ENCODE measurements around the gene CD300LF.

Gene CD300LF

GRCh38 chr17:74704544-74704943, 8.2 kb downstream of the CD300LF start:
- Mint-ChIP-seq H3K4me3 (no peak overlapping the region), H3K9me3 (no peaks in the 10 kb centered on the region), H3K27ac (no peak overlapping the region), H3K27me3 (peaks cover 69% of the 10 kb centered on the region), H3K36me3 (no peaks in the 10 kb centered on the region), H3K4me1 (no peaks in the 10 kb centered on the region)
- CTCF ChIA-PET = no interaction called here
- DNase-seq = no peak

DNA sequence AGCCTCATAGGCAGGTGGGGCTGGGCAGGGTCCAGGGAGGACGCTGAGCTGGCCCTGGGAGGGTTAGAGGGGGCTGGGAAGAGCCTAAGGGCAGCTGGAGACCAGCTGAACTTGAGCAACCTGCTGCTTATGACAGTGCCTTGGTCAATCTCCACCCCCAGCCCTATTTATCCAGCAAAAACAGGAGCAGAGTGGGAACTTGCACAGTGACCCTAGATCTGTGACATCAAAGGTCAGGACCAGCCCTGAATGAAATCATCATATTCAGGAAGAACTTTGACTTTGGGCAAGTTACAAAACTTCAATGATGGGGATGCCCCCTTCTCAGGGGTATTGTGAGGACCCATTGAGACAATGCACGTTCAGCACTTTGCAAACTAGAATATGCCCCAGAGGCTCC, 9.4 kb downstream of the CD300LF start:
- H3K9me3 Mint-ChIP-seq = no peaks in the 10 kb centered on the region
- no peak overlapping the region for H3K4me3 Mint-ChIP-seq
- H3K27me3 Mint-ChIP-seq = peaks cover 60% of the 10 kb centered on the region
- H3K4me1 Mint-ChIP-seq = no peaks in the 10 kb centered on the region
- CTCF ChIA-PET = no interaction called here
- no peak for DNase-seq
- no peak overlapping the region for H3K27ac Mint-ChIP-seq
- no peaks in the 10 kb centered on the region for H3K36me3 Mint-ChIP-seq

- CTCF ChIA-PET = interaction anchor here (1.1 to 1.2 kb wide), 2 partner anchors 13 to 45 kb away, joined by 3 to 5 read pairs; no protein-coding TSS in a partner anchor
- H3K9me3 Mint-ChIP-seq = no peaks in the 10 kb centered on the region
- no peak overlapping the region for H3K4me3 Mint-ChIP-seq
- peak overlapping the region; percentile 43 for H3K27ac Mint-ChIP-seq
- H3K4me1 Mint-ChIP-seq = no peaks in the 10 kb centered on the region
- no peaks in the 10 kb centered on the region for H3K36me3 Mint-ChIP-seq
- H3K27me3 Mint-ChIP-seq = peaks cover 64% of the 10 kb centered on the region
- DNase-seq = no peak
These were observed 10.4 kb downstream of the CD300LF start for GRCh38 chr17:74702116-74702871.

- no peak for DNase-seq
- H3K36me3 Mint-ChIP-seq = no peaks in the 10 kb centered on the region
- H3K4me3 Mint-ChIP-seq = no peak overlapping the region
- H3K27ac Mint-ChIP-seq = no peak overlapping the region
- peaks cover 70% of the 10 kb centered on the region for H3K27me3 Mint-ChIP-seq
- CTCF ChIA-PET = no interaction called here
- H3K9me3 Mint-ChIP-seq = peaks cover 3% of the 10 kb centered on the region
- no peaks in the 10 kb centered on the region for H3K4me1 Mint-ChIP-seq
These were observed 13.5 kb downstream of the CD300LF start for GRCh38 chr17:74699236-74699635.

GRCh38 chr17:74698069-74698468, 14.7 kb downstream of the CD300LF start:
- H3K36me3 Mint-ChIP-seq = no peaks in the 10 kb centered on the region
- H3K4me3 Mint-ChIP-seq = no peak overlapping the region
- peaks cover 68% of the 10 kb centered on the region for H3K27me3 Mint-ChIP-seq
- H3K4me1 Mint-ChIP-seq = no peaks in the 10 kb centered on the region
- peaks cover 6% of the 10 kb centered on the region for H3K9me3 Mint-ChIP-seq
- CTCF ChIA-PET = interaction anchor here (1.0 kb wide), 1 partner anchor 41 kb away, joined by 3 read pairs; no protein-coding TSS in a partner anchor
- H3K27ac Mint-ChIP-seq = no peak overlapping the region
- DNase-seq = no peak

DNA sequence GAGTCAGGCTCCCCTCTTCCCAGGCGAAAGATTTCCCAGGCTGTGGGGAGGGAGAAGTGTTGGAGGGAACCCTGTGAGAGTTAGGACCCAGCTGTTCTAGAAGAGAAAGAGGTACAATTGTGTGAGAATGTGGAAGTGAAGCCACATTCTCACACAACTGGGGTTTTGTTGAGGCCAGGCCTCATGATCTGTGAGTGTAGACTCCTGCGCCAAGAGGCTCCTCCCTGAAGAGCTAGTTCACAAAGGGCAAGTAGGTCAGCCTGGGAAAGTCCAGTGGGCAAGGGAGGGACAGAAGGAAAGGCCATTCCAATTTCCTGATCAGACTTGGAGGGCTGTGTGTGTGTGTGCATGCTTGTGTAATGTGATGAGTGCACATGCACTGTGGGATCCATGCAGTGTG, 15.2 kb downstream of the CD300LF start:
- Mint-ChIP-seq H3K9me3 (peaks cover 6% of the 10 kb centered on the region), H3K27me3 (peaks cover 67% of the 10 kb centered on the region), H3K4me3 (no peak overlapping the region), H3K27ac (no peak overlapping the region), H3K36me3 (no peaks in the 10 kb centered on the region), H3K4me1 (no peaks in the 10 kb centered on the region)
- no peak for DNase-seq
- CTCF ChIA-PET = interaction anchor here (1.0 kb wide), 1 partner anchor 40 kb away, joined by 3 read pairs; no protein-coding TSS in a partner anchor

DNA sequence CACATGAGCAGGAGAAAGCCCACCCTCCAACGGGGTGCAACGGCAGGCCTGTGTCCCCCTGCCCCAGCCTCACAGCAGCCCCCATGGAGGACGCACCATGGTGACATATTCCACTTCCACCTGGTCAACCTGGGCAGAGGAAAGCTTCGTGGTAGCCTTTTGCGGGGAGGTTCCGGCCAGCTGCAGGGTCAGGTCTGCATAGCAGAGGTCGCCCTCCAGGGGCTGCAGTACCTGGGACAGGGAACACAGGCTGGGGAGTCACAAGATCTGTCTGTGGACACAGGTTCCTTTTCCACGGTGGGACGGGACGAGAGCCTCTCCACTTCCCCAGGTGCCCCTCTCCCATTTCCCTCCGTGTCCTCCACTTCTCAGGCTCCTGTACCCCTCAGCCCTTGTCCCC, 17.1 kb downstream of the CD300LF start:
- H3K27me3 Mint-ChIP-seq = peaks cover 69% of the 10 kb centered on the region
- CTCF ChIA-PET = interaction anchor here (0.6 kb wide), 1 partner anchor 1379 kb away, joined by 3 read pairs; no protein-coding TSS in a partner anchor
- no peak overlapping the region for H3K27ac Mint-ChIP-seq
- no peaks in the 10 kb centered on the region for H3K36me3 Mint-ChIP-seq
- H3K9me3 Mint-ChIP-seq = peaks cover 6% of the 10 kb centered on the region
- H3K4me3 Mint-ChIP-seq = no peak overlapping the region
- H3K4me1 Mint-ChIP-seq = no peaks in the 10 kb centered on the region
- DNase-seq = no peak

- Mint-ChIP-seq H3K36me3 (no peaks in the 10 kb centered on the region), H3K4me1 (peaks cover 12% of the 10 kb centered on the region), H3K4me3 (no peak overlapping the region), H3K27me3 (peaks cover 70% of the 10 kb centered on the region), H3K9me3 (peaks cover 6% of the 10 kb centered on the region), H3K27ac (no peak overlapping the region)
- CTCF ChIA-PET = no interaction called here
- DNase-seq = no peak
These were observed 18.6 kb downstream of the CD300LF start for GRCh38 chr17:74694081-74694480.

DNA sequence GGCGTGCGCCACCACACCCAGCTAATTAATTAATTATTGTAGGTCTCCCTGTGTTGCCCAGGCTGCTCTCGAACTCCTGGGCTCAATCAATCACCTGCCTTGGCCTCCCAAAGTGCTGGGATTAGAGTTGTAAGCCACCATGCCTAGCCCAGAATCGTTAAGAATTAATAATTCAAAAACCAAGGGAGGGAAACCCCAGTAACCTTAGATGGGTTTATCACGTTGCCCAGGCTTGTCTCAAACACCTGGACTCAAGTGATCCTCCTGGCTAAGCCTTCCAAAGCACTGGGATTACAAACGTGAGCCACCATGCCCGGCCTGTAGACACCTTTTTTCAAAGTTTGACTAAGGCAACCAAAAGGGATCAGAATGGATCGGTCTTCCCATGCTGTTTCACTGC, 21.6 kb downstream of the CD300LF start:
- no peak for DNase-seq
- Mint-ChIP-seq H3K36me3 (no peaks in the 10 kb centered on the region), H3K27me3 (peaks cover 58% of the 10 kb centered on the region), H3K4me1 (peaks cover 26% of the 10 kb centered on the region), H3K27ac (no peak overlapping the region), H3K9me3 (peaks cover 6% of the 10 kb centered on the region), H3K4me3 (no peak overlapping the region)
- CTCF ChIA-PET = interaction anchor here (2.0 kb wide), 1 partner anchor 46 kb away, joined by 16 read pairs; the partner anchor contains the start of gene RAB37

GRCh38 chr17:74690409-74690825, 22.3 kb downstream of the CD300LF start:
- H3K4me3 Mint-ChIP-seq = no peak overlapping the region
- DNase-seq = no peak
- H3K27me3 Mint-ChIP-seq = peaks cover 58% of the 10 kb centered on the region
- H3K9me3 Mint-ChIP-seq = peaks cover 6% of the 10 kb centered on the region
- CTCF ChIA-PET = interaction anchor here (1.3 to 2.1 kb wide), 3 partner anchors 33 to 88 kb away, joined by 4 to 16 read pairs (median 10); partner anchors contain the start of gene RAB37
- no peaks in the 10 kb centered on the region for H3K36me3 Mint-ChIP-seq
- H3K4me1 Mint-ChIP-seq = peaks cover 26% of the 10 kb centered on the region
- H3K27ac Mint-ChIP-seq = no peak overlapping the region

- CTCF ChIA-PET = no interaction called here
- Mint-ChIP-seq H3K9me3 (no peaks in the 10 kb centered on the region), H3K27ac (no peak overlapping the region), H3K27me3 (peaks cover 55% of the 10 kb centered on the region), H3K36me3 (no peaks in the 10 kb centered on the region), H3K4me1 (peaks cover 26% of the 10 kb centered on the region), H3K4me3 (no peak overlapping the region)
- DNase-seq = no peak
These were observed 24.8 kb downstream of the CD300LF start for GRCh38 chr17:74687886-74688285.

DNA sequence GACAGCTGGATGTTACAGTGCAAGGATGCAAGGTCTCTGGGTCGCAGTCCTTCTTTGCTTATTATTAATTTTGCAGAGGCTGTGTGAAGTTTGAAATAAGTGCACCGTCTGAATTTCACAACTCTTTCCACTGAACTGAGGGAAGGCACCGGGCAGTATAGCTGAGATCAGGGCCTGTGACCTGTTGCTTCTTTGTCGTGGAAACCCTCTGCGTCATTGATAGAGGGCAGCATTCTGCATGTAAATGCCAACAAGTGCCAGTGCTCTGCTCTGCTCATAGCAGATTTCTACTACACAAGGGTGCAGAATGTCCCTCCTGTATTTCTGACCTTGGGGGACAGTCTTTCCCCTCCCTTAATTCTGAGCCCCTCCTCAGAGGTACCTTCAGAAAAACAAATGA, 26.0 kb downstream of the CD300LF start:
- Mint-ChIP-seq H3K4me3 (no peak overlapping the region), H3K36me3 (no peaks in the 10 kb centered on the region), H3K4me1 (peaks cover 26% of the 10 kb centered on the region), H3K27me3 (peaks cover 58% of the 10 kb centered on the region), H3K27ac (no peak overlapping the region), H3K9me3 (no peaks in the 10 kb centered on the region)
- CTCF ChIA-PET = interaction anchor here (0.5 to 1.8 kb wide), 3 partner anchors 29 to 288 kb away, joined by 3 to 6 read pairs (median 5); no protein-coding TSS in a partner anchor
- no peak for DNase-seq

DNA sequence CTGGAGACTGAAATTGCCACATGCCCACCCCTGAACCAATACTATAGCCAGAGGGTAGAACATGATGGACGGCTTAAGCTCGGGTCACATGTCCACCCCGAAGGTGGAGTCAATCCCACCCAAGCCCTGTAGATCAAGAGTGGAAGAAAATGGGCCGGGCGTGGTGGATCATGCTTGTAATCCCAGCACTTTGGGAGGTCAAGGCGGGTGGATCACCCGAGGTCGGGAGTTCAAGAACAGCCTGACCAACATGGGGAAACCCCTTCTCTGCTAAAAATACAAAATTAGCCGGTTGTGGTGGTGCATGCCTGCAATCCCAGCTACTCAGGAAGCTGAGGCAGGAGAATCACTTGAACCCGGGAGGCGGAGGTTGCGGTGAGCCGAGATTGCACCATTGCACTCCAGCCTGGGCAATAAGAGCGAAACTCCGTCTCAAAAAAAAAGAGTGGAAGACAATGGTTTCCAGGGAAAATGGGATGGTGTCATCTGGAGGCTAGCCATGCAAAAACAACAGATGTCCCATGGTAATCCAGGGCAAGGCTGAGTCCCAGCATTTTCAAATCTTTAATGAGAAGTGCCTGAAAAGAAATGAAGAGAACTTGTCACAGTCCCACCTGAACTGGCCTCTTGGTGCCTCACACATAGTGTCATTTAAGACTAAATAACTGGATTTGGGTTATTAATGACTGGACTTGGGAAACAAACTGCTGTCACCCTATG, 30.1 kb downstream of the CD300LF start:
- peaks cover 17% of the 10 kb centered on the region for H3K4me1 Mint-ChIP-seq
- no peaks in the 10 kb centered on the region for H3K36me3 Mint-ChIP-seq
- no peak overlapping the region for H3K4me3 Mint-ChIP-seq
- no peaks in the 10 kb centered on the region for H3K9me3 Mint-ChIP-seq
- no peak overlapping the region for H3K27ac Mint-ChIP-seq
- CTCF ChIA-PET = no interaction called here
- peaks cover 74% of the 10 kb centered on the region for H3K27me3 Mint-ChIP-seq
- DNase-seq = no peak

DNA sequence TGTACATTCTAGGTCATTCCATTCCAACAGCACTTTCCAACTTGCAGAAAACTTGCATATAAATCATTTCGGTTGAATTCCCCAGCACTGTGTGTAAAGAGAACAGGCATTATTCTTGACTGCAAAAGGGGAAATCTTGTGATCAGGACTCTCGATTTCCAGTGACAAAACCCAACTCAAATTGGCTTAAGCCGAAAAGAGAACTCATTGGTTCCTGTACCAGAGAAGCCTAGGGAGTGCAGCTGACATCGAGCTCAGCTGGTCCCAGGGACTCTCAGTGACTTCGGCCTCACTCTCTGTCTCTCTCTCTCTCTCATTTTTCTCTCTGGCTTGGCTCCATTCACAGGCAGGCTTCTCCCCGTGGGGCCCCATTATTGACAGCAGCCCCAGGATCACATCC, 30.7 kb downstream of the CD300LF start:
- CTCF ChIA-PET = no interaction called here
- Mint-ChIP-seq H3K36me3 (no peaks in the 10 kb centered on the region), H3K9me3 (no peaks in the 10 kb centered on the region), H3K27me3 (peaks cover 75% of the 10 kb centered on the region), H3K4me3 (no peak overlapping the region), H3K27ac (no peak overlapping the region), H3K4me1 (peaks cover 23% of the 10 kb centered on the region)
- DNase-seq = no peak

GRCh38 chr17:74680941-74681340, 31.8 kb downstream of the CD300LF start:
- Mint-ChIP-seq H3K36me3 (no peaks in the 10 kb centered on the region), H3K4me1 (peaks cover 23% of the 10 kb centered on the region), H3K27me3 (peaks cover 78% of the 10 kb centered on the region), H3K27ac (no peak overlapping the region), H3K9me3 (no peaks in the 10 kb centered on the region), H3K4me3 (no peak overlapping the region)
- CTCF ChIA-PET = no interaction called here
- DNase-seq = no peak
